ENCODE results near the gene WDFY4. TPM values are rescaled to one million over a fixed set of nuclear protein-coding genes. Genes with fewer than 3 reads are reported as not detected.

Gene WDFY4
- total and polyA plus RNA-seq, 8 donors = 0.15 to 8.0 (median 2.7) TPM

- Histone ChIP-seq H3K4me1 (peaks cover 0 to 18% (median 3%) of the 10 kb centered on the region in 4 donors), H3K36me3 (no peaks in the 10 kb centered on the region), H3K27me3 (no peaks in the 10 kb centered on the region), H3K27ac (no peak overlapping the region), H3K9me3 (no peaks in the 10 kb centered on the region), H3K4me3 (no peak overlapping the region)
- no peak for DNase-seq
- intact Hi-C loops (cut with DNase I; ENCODE audit: low total_unique reads) = no loop called here
- 86 to 100% (median 91%) methylated on average over 2 of the region's 2 CpGs for WGBS, 5 donors
- no peak for TF ChIP-seq EP300 (IDR thresholded peaks at IDR 0.05)
- TF ChIP-seq, protein P1, sequence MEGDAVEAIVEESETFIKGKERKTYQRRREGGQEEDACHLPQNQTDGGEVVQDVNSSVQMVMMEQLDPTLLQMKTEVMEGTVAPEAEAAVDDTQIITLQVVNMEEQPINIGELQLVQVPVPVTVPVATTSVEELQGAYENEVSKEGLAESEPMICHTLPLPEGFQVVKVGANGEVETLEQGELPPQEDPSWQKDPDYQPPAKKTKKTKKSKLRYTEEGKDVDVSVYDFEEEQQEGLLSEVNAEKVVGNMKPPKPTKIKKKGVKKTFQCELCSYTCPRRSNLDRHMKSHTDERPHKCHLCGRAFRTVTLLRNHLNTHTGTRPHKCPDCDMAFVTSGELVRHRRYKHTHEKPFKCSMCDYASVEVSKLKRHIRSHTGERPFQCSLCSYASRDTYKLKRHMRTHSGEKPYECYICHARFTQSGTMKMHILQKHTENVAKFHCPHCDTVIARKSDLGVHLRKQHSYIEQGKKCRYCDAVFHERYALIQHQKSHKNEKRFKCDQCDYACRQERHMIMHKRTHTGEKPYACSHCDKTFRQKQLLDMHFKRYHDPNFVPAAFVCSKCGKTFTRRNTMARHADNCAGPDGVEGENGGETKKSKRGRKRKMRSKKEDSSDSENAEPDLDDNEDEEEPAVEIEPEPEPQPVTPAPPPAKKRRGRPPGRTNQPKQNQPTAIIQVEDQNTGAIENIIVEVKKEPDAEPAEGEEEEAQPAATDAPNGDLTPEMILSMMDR (IDR thresholded peaks at IDR 0.05) = no peak
- no peak for TF ChIP-seq POLR2AphosphoS5 (IDR thresholded peaks at IDR 0.05)
- no peak for TF ChIP-seq POLR2A (IDR thresholded peaks at IDR 0.05)
Measured at GRCh38 chr10:48796713-48797245, 112.1 kb downstream of the WDFY4 start.

DNA sequence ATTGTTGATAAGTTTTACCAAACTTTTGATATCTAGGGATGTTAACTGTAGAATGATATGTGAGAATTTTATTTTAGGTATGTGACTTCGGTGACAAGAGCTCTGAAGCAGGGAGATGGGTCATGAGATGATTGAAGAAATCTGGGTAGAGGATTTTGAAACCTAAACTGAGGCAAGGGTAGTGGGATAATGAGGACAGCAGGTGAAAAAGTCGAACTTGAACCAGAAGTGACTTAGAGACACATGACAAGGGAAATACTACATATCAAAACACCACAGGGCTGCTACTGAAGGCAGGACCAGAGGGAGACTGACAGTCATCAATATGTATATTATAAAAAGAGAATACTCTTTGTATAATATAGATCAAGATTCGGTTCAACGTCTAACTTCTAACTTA is 113.2 kb downstream of the WDFY4 start:
- 76 to 87% (median 84%) methylated on average over 4 of the region's 4 CpGs for WGBS, 5 donors
- no peak for DNase-seq
- Histone ChIP-seq H3K4me3 (no peak overlapping the region), H3K4me1 (peaks cover 0 to 13% (median 3%) of the 10 kb centered on the region in 4 donors), H3K27ac (peak overlapping the region in 1 of 5 donors; percentile 76), H3K36me3 (no peaks in the 10 kb centered on the region), H3K27me3 (no peaks in the 10 kb centered on the region), H3K9me3 (no peaks in the 10 kb centered on the region)
- TF ChIP-seq, protein P1 (IDR thresholded peaks at IDR 0.05) = no peak
- intact Hi-C loops (cut with DNase I; ENCODE audit: low total_unique reads) = no loop called here

DNA sequence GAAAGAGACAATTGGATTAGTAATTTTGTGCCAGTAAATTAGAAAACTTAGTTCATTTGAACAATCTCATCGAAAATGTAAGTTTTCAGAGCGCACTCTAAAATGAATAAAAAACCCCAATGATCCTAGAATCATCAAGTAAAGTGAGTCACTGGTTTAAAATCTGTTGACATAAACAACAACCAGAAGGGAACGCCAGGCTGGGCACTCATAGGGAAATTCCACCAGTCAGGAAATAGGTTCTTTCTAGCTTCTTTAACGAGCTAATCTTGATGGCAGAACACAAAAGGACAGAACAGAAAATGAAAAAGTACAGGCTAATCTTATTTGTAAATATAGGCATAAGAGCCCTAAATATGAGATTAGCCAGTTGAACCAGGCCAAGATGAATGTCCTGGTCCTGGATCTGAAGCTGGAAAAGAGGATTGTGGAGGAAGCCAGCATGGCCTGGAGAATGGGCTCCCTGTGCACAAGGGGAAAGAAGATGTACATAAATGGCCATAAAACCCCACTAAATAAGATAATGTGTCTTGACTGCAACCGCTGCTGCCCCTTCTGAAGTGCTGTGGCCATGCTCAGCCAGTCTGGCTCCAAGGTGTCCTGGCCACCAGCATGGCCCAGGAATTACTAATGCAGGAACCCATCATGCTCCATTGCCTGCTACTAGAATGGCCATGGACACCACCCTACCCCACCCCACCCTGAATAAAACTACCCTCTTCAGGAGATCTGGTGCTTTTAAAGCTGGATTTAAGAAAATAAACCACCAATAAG is 114.0 kb downstream of the WDFY4 start:
- WGBS, 5 donors = 48 to 58% (median 51%) methylated on average over 5 of the region's 5 CpGs
- Histone ChIP-seq H3K36me3 (no peaks in the 10 kb centered on the region), H3K9me3 (no peaks in the 10 kb centered on the region), H3K27me3 (no peaks in the 10 kb centered on the region), H3K4me1 (peaks cover 0 to 13% (median 3%) of the 10 kb centered on the region in 4 donors), H3K27ac (peak overlapping the region in 2 of 5 donors; percentile 76), H3K4me3 (no peak overlapping the region)
- no peak for DNase-seq
- intact Hi-C loops (cut with DNase I; ENCODE audit: low total_unique reads) = no loop called here
- TF ChIP-seq POLR2AphosphoS5 (IDR thresholded peaks at IDR 0.05) (no peak), POLR2A (IDR thresholded peaks at IDR 0.05) (no peak), EP300 (IDR thresholded peaks at IDR 0.05) (no peak)
- TF ChIP-seq, protein P1 (IDR thresholded peaks at IDR 0.05) = no peak

DNA sequence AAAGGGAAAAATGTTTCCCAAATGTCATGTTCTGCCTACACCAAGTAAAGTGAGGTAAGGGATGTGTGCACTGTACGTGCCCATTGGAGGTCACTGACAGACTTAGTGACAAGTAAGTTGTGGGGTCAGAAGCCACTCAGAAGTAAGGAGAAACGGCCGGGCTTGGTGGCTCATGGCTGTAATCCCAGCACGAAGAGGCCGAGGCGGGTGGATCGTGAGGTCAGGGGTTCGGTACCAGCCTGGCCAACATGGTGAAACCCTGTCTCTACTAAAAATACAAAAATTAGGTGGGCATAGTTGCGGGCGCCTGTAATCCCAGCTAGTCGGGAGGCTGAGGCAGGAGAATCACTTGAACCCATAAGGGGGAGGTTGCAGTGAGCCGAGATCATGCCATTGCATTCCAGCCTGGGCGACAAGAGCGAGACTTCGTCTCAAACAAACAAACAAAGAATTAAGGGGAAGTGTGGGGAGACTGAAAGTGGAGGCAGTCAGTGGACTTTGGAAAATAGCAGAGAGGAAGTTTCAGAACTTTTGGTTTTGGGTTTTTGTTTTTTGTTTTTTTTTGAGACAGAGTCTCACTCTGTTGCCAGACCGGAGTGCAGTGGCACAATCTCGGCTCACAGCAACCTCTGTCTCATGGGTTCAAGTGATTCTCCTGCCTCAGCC is 114.8 kb downstream of the WDFY4 start:
- WGBS, 5 donors = 82 to 88% (median 85%) methylated on average over 17 of the region's 17 CpGs
- H3K4me3 ChIP-seq = no peak overlapping the region
- no peaks in the 10 kb centered on the region for H3K36me3 ChIP-seq
- no peak for DNase-seq
- peak overlapping the region in 2 of 5 donors; percentile 76 for H3K27ac ChIP-seq
- peaks cover 0 to 13% (median 3%) of the 10 kb centered on the region in 4 donors for H3K4me1 ChIP-seq
- H3K27me3 ChIP-seq = no peaks in the 10 kb centered on the region
- H3K9me3 ChIP-seq = no peaks in the 10 kb centered on the region
- no peak for TF ChIP-seq POLR2AphosphoS5 (IDR thresholded peaks at IDR 0.05)
- TF ChIP-seq POLR2A (IDR thresholded peaks at IDR 0.05) = no peak
- TF ChIP-seq, protein P1 (IDR thresholded peaks at IDR 0.05) = no peak
- no peak for TF ChIP-seq EP300 (IDR thresholded peaks at IDR 0.05)
- intact Hi-C loops (cut with DNase I; ENCODE audit: low total_unique reads) = no loop called here
